Left ventricle myocardium inferior (tissue), 1 donor: ENCODE data around the gene MUC21. TPM values are rescaled to one million over a fixed set of nuclear protein-coding genes. Genes with fewer than 3 reads are reported as not detected.

Experiments
- DNase-seq: peaks from one replicate; pipeline ENCODE4 v3.0.0-alpha.2; 2020
- H3K27ac ChIP-seq: fragments of 200-600 bp; replicated peaks from 2 replicates; pipeline ENCODE4 v1.8.0; 2021
- H3K27me3 ChIP-seq: fragments of 200-600 bp; 2 replicates; pipeline ENCODE4 v1.8.0; 2021; ENCODE audit warnings: low read depth
- H3K36me3 ChIP-seq: fragments of 200-600 bp; 2 replicates; pipeline ENCODE4 v1.8.0; 2021
- H3K4me1 ChIP-seq: fragments of 200-600 bp; 2 replicates; pipeline ENCODE4 v1.8.0; 2021
- H3K4me3 ChIP-seq: fragments of 200-600 bp; 2 replicates; pipeline ENCODE4 v1.8.0; 2021; ENCODE audit warnings: mild to moderate bottlenecking, moderate library complexity
- H3K9me3 ChIP-seq: fragments of 200-600 bp; replicated peaks from 2 replicates; pipeline ENCODE4 v1.8.0; 2021
- intact Hi-C: fragments of 100-400 bp; cut with micrococcal nuclease; formaldehyde crosslinking; loops from one replicate; pipeline ENCODE4 v1.11.0; 2022
- long read RNA-seq: library from polyadenylated mRNA; unstranded; transcript quantifications from one replicate; pipeline ENCODE4 v2.0.0, GENCODE V29; 2021
- total RNA-seq: library from RNA; stranded (reverse); fragmentation: NEBNext Ultra II Directional; extraction: Animal tissue kit (Norgen Biotek cat#: 25700); gene quantifications from one replicate; pipeline ENCODE4 v1.2.1, GENCODE V29; 2021
- TF ChIP-seq, protein P1 (sequence below): fragments of 200-600 bp; IDR thresholded peaks from 2 replicates; pipeline ENCODE4 v1.8.0; 2021; ENCODE audit warnings: antibody characterized with exemption, mild to moderate bottlenecking, borderline replicate concordance
- donor health status: DM: no; HTN: yes; CAD: no; lungs with severe emphysema.

The MUC21 gene
- not detected for total RNA-seq
- long read RNA-seq = 0 reads

DNA sequence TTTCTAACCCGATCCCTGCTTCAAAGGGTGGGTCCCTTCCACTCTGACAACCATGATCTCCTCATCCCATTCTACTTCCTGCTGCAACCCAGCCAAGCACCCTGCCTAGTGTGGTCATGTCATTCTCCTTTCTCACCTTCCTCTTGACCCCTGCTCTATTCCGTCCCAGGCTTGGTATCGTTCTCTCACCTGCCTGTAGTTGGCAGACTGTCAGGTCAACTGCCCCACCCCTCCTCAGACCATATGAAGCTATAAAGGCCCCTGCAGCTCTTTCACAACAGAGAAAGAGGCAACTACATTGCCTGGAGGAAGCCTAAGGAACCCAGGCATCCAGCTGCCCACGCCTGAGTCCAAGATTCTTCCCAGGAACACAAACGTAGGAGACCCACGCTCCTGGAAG is at the start of gene MUC21:
Gene MUC21 (plus strand): TSS at position 280 of the 400 bp plus-strand sequence. CDS start 241 bp downstream, outside the sequence.
- Histone ChIP-seq H3K4me1 (peaks cover 11% of the 10 kb centered on the region), H3K9me3 (no peaks in the 10 kb centered on the region), H3K36me3 (no peaks in the 10 kb centered on the region), H3K27me3 (peaks cover 12% of the 10 kb centered on the region), H3K4me3 (no peak within 1 kb of the TSS), H3K27ac (no peak within 1 kb of the TSS)
- intact Hi-C loops = no loop called here
- DNase-seq = no peak
- TF ChIP-seq, protein P1, sequence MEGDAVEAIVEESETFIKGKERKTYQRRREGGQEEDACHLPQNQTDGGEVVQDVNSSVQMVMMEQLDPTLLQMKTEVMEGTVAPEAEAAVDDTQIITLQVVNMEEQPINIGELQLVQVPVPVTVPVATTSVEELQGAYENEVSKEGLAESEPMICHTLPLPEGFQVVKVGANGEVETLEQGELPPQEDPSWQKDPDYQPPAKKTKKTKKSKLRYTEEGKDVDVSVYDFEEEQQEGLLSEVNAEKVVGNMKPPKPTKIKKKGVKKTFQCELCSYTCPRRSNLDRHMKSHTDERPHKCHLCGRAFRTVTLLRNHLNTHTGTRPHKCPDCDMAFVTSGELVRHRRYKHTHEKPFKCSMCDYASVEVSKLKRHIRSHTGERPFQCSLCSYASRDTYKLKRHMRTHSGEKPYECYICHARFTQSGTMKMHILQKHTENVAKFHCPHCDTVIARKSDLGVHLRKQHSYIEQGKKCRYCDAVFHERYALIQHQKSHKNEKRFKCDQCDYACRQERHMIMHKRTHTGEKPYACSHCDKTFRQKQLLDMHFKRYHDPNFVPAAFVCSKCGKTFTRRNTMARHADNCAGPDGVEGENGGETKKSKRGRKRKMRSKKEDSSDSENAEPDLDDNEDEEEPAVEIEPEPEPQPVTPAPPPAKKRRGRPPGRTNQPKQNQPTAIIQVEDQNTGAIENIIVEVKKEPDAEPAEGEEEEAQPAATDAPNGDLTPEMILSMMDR = no peak

DNA sequence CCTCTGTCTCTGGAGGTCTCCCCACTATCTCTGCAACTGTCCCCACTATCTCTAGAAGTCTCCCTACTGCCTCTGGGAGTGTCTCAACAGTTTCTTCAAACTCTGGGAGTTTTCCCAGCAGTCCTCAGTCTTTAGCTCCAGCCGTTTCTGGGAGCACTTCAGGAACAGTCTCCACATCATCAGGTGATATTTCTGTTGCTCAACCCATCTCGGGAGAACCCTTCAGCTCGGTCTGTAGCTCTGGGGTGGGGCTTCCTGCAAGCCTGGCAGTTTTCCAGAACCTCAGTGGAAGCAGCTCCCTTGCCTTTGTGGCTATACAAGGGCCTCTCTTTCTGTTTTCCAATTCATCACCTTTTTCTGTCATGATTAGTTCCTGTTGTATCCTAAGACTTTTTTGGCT is 48.5 kb upstream of the MUC21 start:
- H3K27me3 ChIP-seq = peaks cover 12% of the 10 kb centered on the region
- H3K36me3 ChIP-seq = no peaks in the 10 kb centered on the region
- intact Hi-C loops = no loop called here
- H3K4me1 ChIP-seq = no peaks in the 10 kb centered on the region
- no peak overlapping the region for H3K4me3 ChIP-seq
- no peak for DNase-seq
- TF ChIP-seq, protein P1 = no peak
- H3K27ac ChIP-seq = no peak overlapping the region
- H3K9me3 ChIP-seq = no peaks in the 10 kb centered on the region

DNA sequence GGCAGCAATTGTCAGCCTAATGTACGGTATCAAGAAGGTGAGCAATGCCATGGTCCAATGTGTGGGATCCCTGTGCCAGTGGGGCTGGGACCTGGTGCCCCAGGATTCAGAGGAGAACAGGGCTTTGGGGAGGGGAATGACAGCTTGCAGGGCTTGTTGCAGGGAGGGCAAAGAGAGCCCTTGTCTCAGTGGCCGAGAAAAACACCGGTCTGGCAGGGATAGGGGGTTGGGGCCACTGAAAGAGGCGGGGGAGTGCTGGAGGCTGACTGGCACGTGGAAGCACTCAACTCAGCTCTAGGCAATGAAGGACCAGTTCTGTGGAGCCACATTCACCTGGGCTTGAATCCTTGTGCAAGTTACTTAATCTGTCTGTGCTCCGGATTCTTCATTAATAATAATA is 46.3 kb upstream of the MUC21 start:
- no peak overlapping the region for H3K4me3 ChIP-seq
- intact Hi-C loops = no loop called here
- H3K9me3 ChIP-seq = no peaks in the 10 kb centered on the region

DNA sequence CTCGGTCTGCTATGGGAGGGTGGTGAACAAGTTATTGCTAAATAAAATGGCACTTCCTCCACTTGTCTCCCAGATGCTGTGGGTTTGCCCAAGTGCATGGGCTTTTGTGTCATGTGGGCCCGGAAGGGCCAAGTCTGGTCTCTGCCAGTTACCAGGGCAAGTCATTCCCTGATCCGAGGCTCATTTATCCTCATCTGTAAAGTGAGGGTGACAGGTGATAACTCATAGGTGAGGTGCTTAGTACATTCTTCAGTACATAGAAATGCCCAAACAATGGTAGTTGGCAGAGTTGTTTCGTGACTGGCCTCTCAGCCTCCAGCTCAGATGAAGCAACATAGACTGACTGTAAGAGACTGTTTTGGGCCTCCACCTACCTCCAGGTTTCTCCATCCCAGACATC is 44.8 kb upstream of the MUC21 start:
- Histone ChIP-seq H3K36me3 (no peaks in the 10 kb centered on the region), H3K27me3 (peaks cover 12% of the 10 kb centered on the region), H3K27ac (no peak overlapping the region), H3K9me3 (no peaks in the 10 kb centered on the region), H3K4me3 (no peak overlapping the region), H3K4me1 (peaks cover 11% of the 10 kb centered on the region)
- intact Hi-C loops = no loop called here
- no peak for DNase-seq
- TF ChIP-seq, protein P1 = no peak

More for the DNA sequence above, 46.3 kb upstream of the MUC21 start:
- Histone ChIP-seq H3K27ac (no peak overlapping the region), H3K4me1 (peaks cover 2% of the 10 kb centered on the region), H3K27me3 (peaks cover 12% of the 10 kb centered on the region), H3K36me3 (no peaks in the 10 kb centered on the region)
- TF ChIP-seq, protein P1 = no peak
- DNase-seq = no peak

DNA sequence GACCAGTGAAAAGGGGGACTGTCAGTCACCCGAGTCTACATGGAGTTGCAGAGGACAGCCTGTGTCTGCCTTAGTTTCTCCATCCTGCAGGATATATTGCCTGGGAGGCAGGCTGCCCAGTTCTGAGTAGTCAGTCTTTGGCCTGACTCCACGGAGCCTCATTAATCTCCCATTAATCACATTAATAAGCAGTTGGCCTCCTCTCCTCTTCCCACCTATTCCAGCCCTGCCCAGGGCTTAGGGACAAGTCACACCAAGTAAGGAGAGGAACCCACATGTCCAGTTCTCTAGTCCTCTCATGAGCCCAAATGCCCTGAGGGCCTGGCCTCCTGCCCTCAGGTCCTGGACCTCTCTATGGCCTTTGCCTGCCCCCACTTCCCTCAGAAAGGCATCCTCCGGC is 44.0 kb upstream of the MUC21 start:
- intact Hi-C loops = no loop called here
- TF ChIP-seq, protein P1 = no peak
- H3K27me3 ChIP-seq = peaks cover 12% of the 10 kb centered on the region
- no peak for DNase-seq
- H3K4me1 ChIP-seq = peaks cover 11% of the 10 kb centered on the region
- H3K4me3 ChIP-seq = no peak overlapping the region
- H3K27ac ChIP-seq = no peak overlapping the region
- no peaks in the 10 kb centered on the region for H3K9me3 ChIP-seq
- H3K36me3 ChIP-seq = no peaks in the 10 kb centered on the region
